ENCODE data around the gene CCR5. TPM values are rescaled to one million over a fixed set of nuclear protein-coding genes. Genes with fewer than 3 reads are reported as not detected.

Gene CCR5
- total and polyA plus RNA-seq, 2 of the 8 experiments (the other 6 are each of a cell fraction or from before 2014, with no cell fraction given) = not detected

DNA sequence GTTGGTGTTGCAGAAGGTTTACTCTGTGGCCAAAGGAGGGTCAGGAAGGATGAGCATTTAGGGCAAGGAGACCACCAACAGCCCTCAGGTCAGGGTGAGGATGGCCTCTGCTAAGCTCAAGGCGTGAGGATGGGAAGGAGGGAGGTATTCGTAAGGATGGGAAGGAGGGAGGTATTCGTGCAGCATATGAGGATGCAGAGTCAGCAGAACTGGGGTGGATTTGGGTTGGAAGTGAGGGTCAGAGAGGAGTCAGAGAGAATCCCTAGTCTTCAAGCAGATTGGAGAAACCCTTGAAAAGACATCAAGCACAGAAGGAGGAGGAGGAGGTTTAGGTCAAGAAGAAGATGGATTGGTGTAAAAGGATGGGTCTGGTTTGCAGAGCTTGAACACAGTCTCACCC lies 4.0 kb downstream of the CCR5 start:
- Histone ChIP-seq H3K36me3 (ENCODE audit: control insufficient read depth in 2 of 4, insufficient read depth in 4 of 4, low read length in 3 of 4) (no peaks in the 10 kb centered on the region), H3K9me3 (ENCODE audit: insufficient read depth in 2 of 2, low read depth in 1 of 2, low read length in 1 of 2) (no peaks in the 10 kb centered on the region), H3K23ac (ENCODE audit: insufficient read length) (no peak overlapping the region), H3K27ac (ENCODE audit: low read depth, low read length) (no peak overlapping the region), H3K4ac (replicated peaks; ENCODE audit: insufficient read length, low read depth, low read length) (no peak overlapping the region), H3K4me2 (ENCODE audit: insufficient read depth in 1 of 2, low read depth in 2 of 2, low read length in 2 of 2) (no peak overlapping the region), H3K56ac (replicated peaks; ENCODE audit: insufficient read length, low read depth, low read length) (no peak overlapping the region), H2BK120ac (replicated peaks; ENCODE audit: low read depth, low read length) (no peak overlapping the region), H2AK5ac (ENCODE audit: low read depth, low read length) (no peak overlapping the region), H2BK5ac (ENCODE audit: low read depth, low read length) (no peak overlapping the region), H3K79me2 (ENCODE audit: control insufficient read depth in 1 of 2, insufficient read depth in 2 of 2, low read length in 2 of 2) (no peaks in the 10 kb centered on the region), H4K5ac (ENCODE audit: insufficient read length, low read depth, low read length) (no peak overlapping the region), H2BK15ac (ENCODE audit: low read length) (no peak overlapping the region), H2BK20ac (ENCODE audit: low read length) (no peak overlapping the region), H3K23me2 (ENCODE audit: low read depth, low read length) (no peaks in the 10 kb centered on the region), H3K79me1 (ENCODE audit: low read depth, low read length) (no peaks in the 10 kb centered on the region), H3K14ac (ENCODE audit: insufficient read length) (no peak overlapping the region), H3K18ac (ENCODE audit: extremely low read depth, low read length) (no peak overlapping the region), H2AFZ (ENCODE audit: low read length) (no peak overlapping the region), H3K9ac (replicated peaks in 1 of 4; ENCODE audit: extremely low read depth in 1 of 4, low read depth in 3 of 4, low read length in 3 of 4) (no peak overlapping the region), H3K4me3 (ENCODE audit: extremely low read depth in 1 of 4, insufficient read depth in 2 of 4, low read depth in 3 of 4, low read length in 4 of 4) (no peak overlapping the region), H4K8ac (ENCODE audit: extremely low read depth, insufficient read depth, low read length) (no peak overlapping the region), H3K4me1 (replicated peaks in 1 of 4; ENCODE audit: control insufficient read depth in 3 of 4, insufficient read depth in 4 of 4, low read length in 3 of 4) (peaks cover 0 to 6% (median 3%) of the 10 kb centered on the region in 4 experiments; a peak in 3 of 7 replicates), H3K27me3 (replicated peaks in 1 of 4; ENCODE audit: control insufficient read depth in 3 of 4, extremely low read depth in 1 of 4, insufficient read depth in 3 of 4, low read length in 3 of 4) (no peaks in the 10 kb centered on the region), H4K20me1 (replicated peaks in 1 of 2; ENCODE audit: control insufficient read depth in 1 of 2, insufficient read depth in 2 of 2, low read length in 2 of 2) (no peaks in the 10 kb centered on the region), H2BK12ac (ENCODE audit: low read depth, low read length) (no peak overlapping the region), H4K91ac (replicated peaks; ENCODE audit: insufficient read length, low read length) (no peak overlapping the region)
- DNase-seq (ENCODE audit: low read depth in 1 of 2, low spot score in 2 of 2) (no peak), FAIRE-seq (no peak)
- POLR2A ChIA-PET (ENCODE audit: partially characterized antibody) = no interaction called here
- CTCF ChIA-PET (ENCODE audit: partially characterized antibody) = interaction anchor here (0.7 to 12.9 kb wide), 10 partner anchors 9 to 440 kb away, joined by 3 to 164 read pairs (median 3); no protein-coding TSS in a partner anchor
- WGBS, 2 experiments (ENCODE audit: extremely low coverage in 1 of 2, insufficient coverage in 1 of 2, insufficient read length in 1 of 2, insufficient replicate concordance in 2 of 2, low coverage in 1 of 2, low lambda C conversion rate in 2 of 2, missing lambda C conversion rate in 1 of 2) = 93 to 100% methylated on average over 2 to 3 of the region's 3 CpGs
- TF ChIP-seq BRCA1 (IDR thresholded peaks at IDR 0.05; ENCODE audit: low read depth, low read length) = no peak
- TF ChIP-seq GTF2F1 (IDR thresholded peaks at IDR 0.05; ENCODE audit: borderline replicate concordance, low read depth, low read length) = no peak
- no peak for TF ChIP-seq POU5F1 (IDR thresholded peaks at IDR 0.05; ENCODE audit: low read depth, low read length)
- TF ChIP-seq EZH2 (IDR thresholded peaks at IDR 0.05; ENCODE audit: low read depth, low read length, severe bottlenecking) = no peak
- TF ChIP-seq, protein P1, sequence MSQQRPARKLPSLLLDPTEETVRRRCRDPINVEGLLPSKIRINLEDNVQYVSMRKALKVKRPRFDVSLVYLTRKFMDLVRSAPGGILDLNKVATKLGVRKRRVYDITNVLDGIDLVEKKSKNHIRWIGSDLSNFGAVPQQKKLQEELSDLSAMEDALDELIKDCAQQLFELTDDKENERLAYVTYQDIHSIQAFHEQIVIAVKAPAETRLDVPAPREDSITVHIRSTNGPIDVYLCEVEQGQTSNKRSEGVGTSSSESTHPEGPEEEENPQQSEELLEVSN (IDR thresholded peaks at IDR 0.05) = no peak
- TF ChIP-seq KDM1A (IDR thresholded peaks at IDR 0.05; ENCODE audit: borderline replicate concordance, low read length) = no peak
- TF ChIP-seq POLR2A (IDR thresholded peaks at IDR 0.05; ENCODE audit: control extremely low read depth in 1 of 2, low read depth in 2 of 2, low read length in 2 of 2) = no peak
- TF ChIP-seq SIN3A (conservative IDR thresholded peaks at IDR 0.05 in 1 of 2, IDR thresholded peaks at IDR 0.05 in 1 of 2; ENCODE audit: low read depth in 1 of 2, low read length in 2 of 2) = no peak
- no peak for TF ChIP-seq PHF8 (conservative IDR thresholded peaks at IDR 0.05; ENCODE audit: low read depth, low read length)
- TF ChIP-seq FOSL1 (IDR thresholded peaks at IDR 0.05; ENCODE audit: insufficient read depth, low read depth, low read length) = no peak
- no peak for TF ChIP-seq RNF2 (IDR thresholded peaks at IDR 0.05; ENCODE audit: borderline replicate concordance, low read depth, low read length, missing control alignments, poor library complexity, severe bottlenecking)
- no peak for TF ChIP-seq SP2 (IDR thresholded peaks at IDR 0.05; ENCODE audit: low read length)
- no peak for TF ChIP-seq CHD2 (IDR thresholded peaks at IDR 0.05; ENCODE audit: low read length)
- TF ChIP-seq SRF (IDR thresholded peaks at IDR 0.05; ENCODE audit: low read depth, low read length) = no peak
